ENCODE measurements around the gene DROSHA. TPM values are rescaled to one million over a fixed set of nuclear protein-coding genes. Genes with fewer than 3 reads are reported as not detected.

DROSHA gene
- total and polyA plus RNA-seq, 2 experiments from 2014 or later, result 25.3 to 40.8 TPM

DNA sequence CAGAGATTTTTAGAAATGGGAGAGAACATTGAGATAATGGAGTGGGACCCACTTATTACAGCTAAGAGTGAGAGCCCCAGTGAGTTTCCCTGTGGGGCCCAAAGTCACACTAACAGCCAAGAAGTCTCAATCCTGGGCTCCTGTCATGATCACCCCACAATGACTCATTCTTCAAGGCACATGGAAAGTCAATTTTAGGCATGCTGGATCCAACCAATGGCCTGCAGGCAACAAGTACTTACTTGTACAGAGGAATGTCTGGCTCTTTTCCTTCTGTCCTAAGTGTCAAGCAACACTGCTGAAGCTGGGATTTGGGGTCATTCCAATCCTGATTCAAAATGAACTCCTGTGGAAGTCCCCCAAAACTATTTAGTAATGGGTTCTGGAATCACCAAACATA is 123.1 kb downstream of the DROSHA start:
- H4K20me1 ChIP-seq (ENCODE audit: insufficient read depth, poor library complexity, severe bottlenecking), result no peaks in the 10 kb centered on the region
- no peaks in the 10 kb centered on the region for H3K27me3 ChIP-seq
- TF ChIP-seq EZH2phosphoT487 (IDR thresholded peaks at IDR 0.05; ENCODE audit: low read depth, severe bottlenecking, unreplicated experiment) (no peak), EZH2 (IDR thresholded peaks at IDR 0.05; ENCODE audit: borderline replicate concordance) (no peak)
- TF ChIP-seq, protein P1, sequence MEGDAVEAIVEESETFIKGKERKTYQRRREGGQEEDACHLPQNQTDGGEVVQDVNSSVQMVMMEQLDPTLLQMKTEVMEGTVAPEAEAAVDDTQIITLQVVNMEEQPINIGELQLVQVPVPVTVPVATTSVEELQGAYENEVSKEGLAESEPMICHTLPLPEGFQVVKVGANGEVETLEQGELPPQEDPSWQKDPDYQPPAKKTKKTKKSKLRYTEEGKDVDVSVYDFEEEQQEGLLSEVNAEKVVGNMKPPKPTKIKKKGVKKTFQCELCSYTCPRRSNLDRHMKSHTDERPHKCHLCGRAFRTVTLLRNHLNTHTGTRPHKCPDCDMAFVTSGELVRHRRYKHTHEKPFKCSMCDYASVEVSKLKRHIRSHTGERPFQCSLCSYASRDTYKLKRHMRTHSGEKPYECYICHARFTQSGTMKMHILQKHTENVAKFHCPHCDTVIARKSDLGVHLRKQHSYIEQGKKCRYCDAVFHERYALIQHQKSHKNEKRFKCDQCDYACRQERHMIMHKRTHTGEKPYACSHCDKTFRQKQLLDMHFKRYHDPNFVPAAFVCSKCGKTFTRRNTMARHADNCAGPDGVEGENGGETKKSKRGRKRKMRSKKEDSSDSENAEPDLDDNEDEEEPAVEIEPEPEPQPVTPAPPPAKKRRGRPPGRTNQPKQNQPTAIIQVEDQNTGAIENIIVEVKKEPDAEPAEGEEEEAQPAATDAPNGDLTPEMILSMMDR (IDR thresholded peaks at IDR 0.05; ENCODE audit: poor library complexity), result no peak
- H3K27ac ChIP-seq, result no peak overlapping the region
- no peaks in the 10 kb centered on the region for H3K4me1 ChIP-seq (ENCODE audit: insufficient read depth)
- no peaks in the 10 kb centered on the region for H3K36me3 ChIP-seq (replicated peaks; ENCODE audit: insufficient read depth, low read depth)
- no peaks in the 10 kb centered on the region for H3K9me2 ChIP-seq (replicated peaks; ENCODE audit: insufficient read depth)
- H3K4me3 ChIP-seq, result no peak overlapping the region
- no peaks in the 10 kb centered on the region for H3K9me3 ChIP-seq (ENCODE audit: low read depth)
- no peak for DNase-seq (ENCODE audit: low spot score)
- no peak overlapping the region for H2AFZ ChIP-seq
- no peaks in the 10 kb centered on the region for H3K79me2 ChIP-seq
- no peak overlapping the region for H3K4me2 ChIP-seq

DNA sequence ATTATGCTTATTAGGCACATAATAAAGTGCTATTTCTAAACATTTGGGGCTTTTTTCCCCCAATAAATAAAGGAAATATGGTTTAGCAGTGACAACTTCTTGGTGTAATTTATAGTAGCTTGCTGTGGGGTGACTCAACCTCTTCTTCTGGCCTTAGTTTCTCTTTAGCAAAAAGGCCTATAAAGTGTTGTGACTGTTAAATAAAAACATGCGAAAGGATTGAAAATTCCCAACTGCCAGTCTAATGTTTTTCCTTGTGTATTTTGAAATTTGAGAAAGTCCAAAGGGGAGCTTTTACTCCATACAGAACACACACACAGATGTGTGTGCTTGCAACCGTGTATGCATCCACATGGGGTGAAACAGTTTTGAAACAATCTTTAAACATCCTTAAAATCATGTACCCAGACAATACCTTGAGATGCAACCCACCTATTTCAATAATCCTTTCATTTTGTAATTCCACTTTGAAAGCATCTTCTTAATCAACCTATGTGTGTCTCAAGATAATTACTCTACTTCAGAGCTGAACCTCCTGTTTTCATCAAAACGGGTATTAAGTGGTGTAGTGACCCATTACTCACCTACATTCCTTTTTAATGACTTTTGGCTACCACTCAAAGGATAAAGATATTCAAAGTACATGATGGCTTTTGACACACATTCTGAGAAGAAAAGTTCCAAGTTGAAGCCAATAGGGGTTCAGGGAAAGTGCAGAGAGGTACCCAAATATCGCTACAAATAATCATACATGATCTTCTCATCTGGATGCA is 123.8 kb downstream of the DROSHA start:
- Histone ChIP-seq H2AFZ (no peak overlapping the region), H3K9me2 (replicated peaks; ENCODE audit: insufficient read depth) (no peaks in the 10 kb centered on the region), H3K27me3 (no peaks in the 10 kb centered on the region), H3K4me1 (ENCODE audit: insufficient read depth) (no peaks in the 10 kb centered on the region), H3K27ac (no peak overlapping the region), H3K4me2 (no peak overlapping the region), H3K4me3 (no peak overlapping the region), H3K36me3 (replicated peaks; ENCODE audit: insufficient read depth, low read depth) (no peaks in the 10 kb centered on the region), H3K79me2 (no peaks in the 10 kb centered on the region), H3K9me3 (ENCODE audit: low read depth) (no peaks in the 10 kb centered on the region), H4K20me1 (ENCODE audit: insufficient read depth, poor library complexity, severe bottlenecking) (no peaks in the 10 kb centered on the region)
- no peak for DNase-seq (ENCODE audit: low spot score)
- 82% methylated on average over 4 of the region's 4 CpGs for WGBS (ENCODE audit: low lambda C conversion rate, missing lambda C conversion rate)
- TF ChIP-seq, protein P1 (IDR thresholded peaks at IDR 0.05; ENCODE audit: poor library complexity), result no peak
- no peak for TF ChIP-seq EZH2phosphoT487 (IDR thresholded peaks at IDR 0.05; ENCODE audit: low read depth, severe bottlenecking, unreplicated experiment)
- TF ChIP-seq EZH2 (IDR thresholded peaks at IDR 0.05; ENCODE audit: borderline replicate concordance), result no peak

DNA sequence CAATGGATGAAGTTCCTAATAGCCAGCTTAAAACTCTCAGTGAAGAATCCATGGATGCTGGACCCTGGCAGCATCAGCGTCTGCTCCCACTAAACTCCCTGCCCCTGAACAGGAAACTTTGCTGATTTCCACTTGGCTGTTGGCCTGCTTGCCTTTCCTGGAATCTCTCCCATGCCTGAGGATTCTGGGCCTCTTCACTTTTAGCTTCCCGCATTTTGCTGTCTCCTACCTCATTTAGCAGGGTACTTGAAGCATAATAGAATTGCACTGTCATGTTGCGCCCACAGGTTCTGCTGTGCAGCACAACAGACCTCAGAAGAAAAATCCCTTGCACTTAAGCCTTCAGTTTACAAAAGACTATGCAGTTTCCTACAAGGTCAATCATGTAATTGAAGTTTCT is 127.6 kb downstream of the DROSHA start:
- H3K9me2 ChIP-seq (replicated peaks; ENCODE audit: insufficient read depth), result no peaks in the 10 kb centered on the region
- H3K4me2 ChIP-seq, result no peak overlapping the region
- H4K20me1 ChIP-seq (ENCODE audit: insufficient read depth, poor library complexity, severe bottlenecking), result no peaks in the 10 kb centered on the region
- H3K4me1 ChIP-seq (ENCODE audit: insufficient read depth), result no peaks in the 10 kb centered on the region
- H2AFZ ChIP-seq, result no peak overlapping the region
- no peak overlapping the region for H3K4me3 ChIP-seq
- no peaks in the 10 kb centered on the region for H3K79me2 ChIP-seq
- no peak for TF ChIP-seq EZH2phosphoT487 (IDR thresholded peaks at IDR 0.05; ENCODE audit: low read depth, severe bottlenecking, unreplicated experiment)
- no peak for TF ChIP-seq EZH2 (IDR thresholded peaks at IDR 0.05; ENCODE audit: borderline replicate concordance)
- TF ChIP-seq, protein P1 (IDR thresholded peaks at IDR 0.05; ENCODE audit: poor library complexity), result no peak
- DNase-seq (ENCODE audit: low spot score), result no peak
- WGBS (ENCODE audit: low lambda C conversion rate, missing lambda C conversion rate), result 89% methylated on average over 3 of the region's 3 CpGs
- H3K36me3 ChIP-seq (replicated peaks; ENCODE audit: insufficient read depth, low read depth), result no peaks in the 10 kb centered on the region
- no peaks in the 10 kb centered on the region for H3K27me3 ChIP-seq
- no peaks in the 10 kb centered on the region for H3K9me3 ChIP-seq (ENCODE audit: low read depth)
- H3K27ac ChIP-seq, result no peak overlapping the region

All from hepatocyte (in vitro differentiated cells).